GM20000 (cell line): Measurements from ENCODE around the gene CYTIP.

ENCODE experiments used
- DNase-seq: peaks from one replicate; pipeline ENCODE4 v3.0.0; 2012; ENCODE audit warnings: low spot score
- CTCF ChIP-seq: IDR thresholded peaks from 2 replicates; pipeline ENCODE4 v1.5.1; 2012; ENCODE audit warnings: mild to moderate bottlenecking, control low read depth; ENCODE audit errors: extremely low read depth, missing control alignments

CYTIP gene

GRCh38 chr2:157460897-157461296, 17.0 kb upstream of the CYTIP start:
- DNase-seq: no peak

GRCh38 chr2:157460384-157460837, 16.5 kb upstream of the CYTIP start:
- no peak for DNase-seq

More at GRCh38 chr2:157460897-157461296, 17.0 kb upstream of the CYTIP start:
- no peak for TF ChIP-seq CTCF

GRCh38 chr2:157459486-157459885, 15.6 kb upstream of the CYTIP start:
- DNase-seq: no peak
- no peak for TF ChIP-seq CTCF

More at GRCh38 chr2:157460384-157460837, 16.5 kb upstream of the CYTIP start:
- no peak for TF ChIP-seq CTCF

- TF ChIP-seq CTCF: no peak
- DNase-seq: no peak
These were observed 3.9 kb upstream of the CYTIP start for GRCh38 chr2:157447741-157448140.

- no peak for TF ChIP-seq CTCF
- no peak for DNase-seq
These were observed 3.1 kb upstream of the CYTIP start for GRCh38 chr2:157447031-157447430.

GRCh38 chr2:157444641-157445040, 752 bp upstream of the CYTIP start:
- no peak for DNase-seq
- TF ChIP-seq CTCF: no peak

DNA sequence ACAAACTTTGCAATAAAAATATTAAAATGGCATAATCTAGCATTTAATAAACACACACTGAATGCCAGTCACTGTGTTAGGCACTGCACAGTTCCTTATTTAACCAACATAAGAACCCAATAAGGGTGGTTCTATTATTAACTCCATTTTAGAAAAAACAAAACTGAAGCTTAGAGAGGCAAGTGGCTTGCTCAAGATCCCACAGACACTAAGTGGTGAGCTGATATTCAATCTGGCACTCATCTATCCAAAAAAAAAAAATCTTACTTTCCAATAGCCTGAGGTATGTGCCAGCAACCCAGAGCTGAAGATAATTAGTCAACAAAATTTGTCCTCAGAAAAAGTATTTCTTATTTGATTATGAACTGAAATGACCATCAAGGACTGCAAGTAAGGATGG, 799 bp downstream of the CYTIP start:
- no peak for DNase-seq
- TF ChIP-seq CTCF: no peak
